ENCODE data around the gene ADAMTS17. TPM values are rescaled to one million over a fixed set of nuclear protein-coding genes. Genes with fewer than 3 reads are reported as not detected.

The ADAMTS17 gene
- total and polyA plus RNA-seq, 3 donors from 2014 or later, result 6.8 to 17.8 (median 12.4) TPM

DNA sequence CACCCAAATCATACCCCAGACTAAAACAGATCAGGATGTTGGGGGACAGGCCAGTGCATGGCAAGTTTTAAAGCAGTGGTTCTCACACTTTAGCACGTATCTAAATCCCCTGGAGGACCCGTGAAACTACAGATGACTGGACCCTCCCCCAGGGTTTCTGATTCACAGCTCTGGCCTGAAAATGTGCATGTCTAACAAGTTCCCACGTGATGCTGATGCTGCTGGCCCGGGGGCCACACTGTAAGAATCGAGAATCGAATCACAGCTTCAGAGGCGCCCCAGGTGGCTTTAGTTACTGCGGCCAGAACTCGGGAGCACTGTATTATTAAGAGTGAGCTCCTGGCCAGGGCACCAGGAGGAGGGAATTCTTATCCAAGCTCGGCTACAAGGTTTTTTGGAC lies 11.6 kb downstream of the ADAMTS17 start:
- no peaks in the 10 kb centered on the region for H3K27me3 ChIP-seq

GRCh38 chr15:100328796-100329195 lies 13.0 kb downstream of the ADAMTS17 start:
- H3K36me3 ChIP-seq (ENCODE audit: low read depth, missing control alignments), result no peaks in the 10 kb centered on the region
- H3K27ac ChIP-seq, result no peak overlapping the region
- intact Hi-C loops (cut with DNase I; ENCODE audit: low total_unique reads), result no loop called here
- H3K9me3 ChIP-seq, result no peaks in the 10 kb centered on the region
- no peak for TF ChIP-seq POLR2A (IDR thresholded peaks at IDR 0.05)
- TF ChIP-seq, protein P1, sequence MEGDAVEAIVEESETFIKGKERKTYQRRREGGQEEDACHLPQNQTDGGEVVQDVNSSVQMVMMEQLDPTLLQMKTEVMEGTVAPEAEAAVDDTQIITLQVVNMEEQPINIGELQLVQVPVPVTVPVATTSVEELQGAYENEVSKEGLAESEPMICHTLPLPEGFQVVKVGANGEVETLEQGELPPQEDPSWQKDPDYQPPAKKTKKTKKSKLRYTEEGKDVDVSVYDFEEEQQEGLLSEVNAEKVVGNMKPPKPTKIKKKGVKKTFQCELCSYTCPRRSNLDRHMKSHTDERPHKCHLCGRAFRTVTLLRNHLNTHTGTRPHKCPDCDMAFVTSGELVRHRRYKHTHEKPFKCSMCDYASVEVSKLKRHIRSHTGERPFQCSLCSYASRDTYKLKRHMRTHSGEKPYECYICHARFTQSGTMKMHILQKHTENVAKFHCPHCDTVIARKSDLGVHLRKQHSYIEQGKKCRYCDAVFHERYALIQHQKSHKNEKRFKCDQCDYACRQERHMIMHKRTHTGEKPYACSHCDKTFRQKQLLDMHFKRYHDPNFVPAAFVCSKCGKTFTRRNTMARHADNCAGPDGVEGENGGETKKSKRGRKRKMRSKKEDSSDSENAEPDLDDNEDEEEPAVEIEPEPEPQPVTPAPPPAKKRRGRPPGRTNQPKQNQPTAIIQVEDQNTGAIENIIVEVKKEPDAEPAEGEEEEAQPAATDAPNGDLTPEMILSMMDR (IDR thresholded peaks at IDR 0.05), result no peak
- H3K4me3 ChIP-seq, result no peak overlapping the region
- no peak for DNase-seq
- WGBS, 2 donors, result 75% methylated on average over 8 to 9 of the region's 9 CpGs
- no peaks in the 10 kb centered on the region for H3K4me1 ChIP-seq
- no peaks in the 10 kb centered on the region for H3K27me3 ChIP-seq

More for the DNA sequence above, 11.6 kb downstream of the ADAMTS17 start:
- 87 to 90% methylated on average over 10 of the region's 10 CpGs for WGBS, 2 donors
- intact Hi-C loops (cut with DNase I; ENCODE audit: low total_unique reads), result loop anchor here (10.0 kb wide), 1 partner anchor 375 kb away; no protein-coding TSS in a partner anchor
- Histone ChIP-seq H3K27ac (no peak overlapping the region), H3K36me3 (ENCODE audit: low read depth, missing control alignments) (no peaks in the 10 kb centered on the region), H3K9me3 (no peaks in the 10 kb centered on the region), H3K4me1 (no peaks in the 10 kb centered on the region), H3K4me3 (no peak overlapping the region)
- no peak for TF ChIP-seq POLR2A (IDR thresholded peaks at IDR 0.05)
- TF ChIP-seq, protein P1 (IDR thresholded peaks at IDR 0.05), result no peak
- no peak for DNase-seq

- no peak overlapping the region for H3K27ac ChIP-seq
- H3K4me1 ChIP-seq, result no peaks in the 10 kb centered on the region
- intact Hi-C loops (cut with DNase I; ENCODE audit: low total_unique reads), result no loop called here
- no peak overlapping the region for H3K4me3 ChIP-seq
- H3K9me3 ChIP-seq, result no peaks in the 10 kb centered on the region
- TF ChIP-seq, protein P1 (IDR thresholded peaks at IDR 0.05), result no peak
- no peak for TF ChIP-seq POLR2A (IDR thresholded peaks at IDR 0.05)
- WGBS, 2 donors, result 88 to 98% methylated on average over 4 of the region's 4 CpGs
- no peaks in the 10 kb centered on the region for H3K36me3 ChIP-seq (ENCODE audit: low read depth, missing control alignments)
- H3K27me3 ChIP-seq, result no peaks in the 10 kb centered on the region
- DNase-seq, result no peak
Observed at GRCh38 chr15:100318880-100319279, 22.9 kb downstream of the ADAMTS17 start.

GRCh38 chr15:100314809-100315400 lies 26.9 kb downstream of the ADAMTS17 start:
- intact Hi-C loops (cut with DNase I; ENCODE audit: low total_unique reads), result no loop called here
- 87 to 89% methylated on average over 16 of the region's 16 CpGs for WGBS, 2 donors
- TF ChIP-seq, protein P1 (IDR thresholded peaks at IDR 0.05), result no peak
- H3K4me3 ChIP-seq, result no peak overlapping the region
- no peaks in the 10 kb centered on the region for H3K36me3 ChIP-seq (ENCODE audit: low read depth, missing control alignments)
- H3K27me3 ChIP-seq, result no peaks in the 10 kb centered on the region
- no peak for DNase-seq
- no peak overlapping the region for H3K27ac ChIP-seq
- H3K4me1 ChIP-seq, result peaks cover 6% of the 10 kb centered on the region
- no peaks in the 10 kb centered on the region for H3K9me3 ChIP-seq

GRCh38 chr15:100311833-100312476 lies 29.8 kb downstream of the ADAMTS17 start:
- no peaks in the 10 kb centered on the region for H3K9me3 ChIP-seq
- TF ChIP-seq POLR2A (IDR thresholded peaks at IDR 0.05), result no peak
- TF ChIP-seq, protein P1 (IDR thresholded peaks at IDR 0.05), result no peak
- H3K4me3 ChIP-seq, result no peak overlapping the region
- peaks cover 6% of the 10 kb centered on the region for H3K4me1 ChIP-seq
- H3K36me3 ChIP-seq (ENCODE audit: low read depth, missing control alignments), result no peaks in the 10 kb centered on the region
- no peaks in the 10 kb centered on the region for H3K27me3 ChIP-seq
- no peak overlapping the region for H3K27ac ChIP-seq
- intact Hi-C loops (cut with DNase I; ENCODE audit: low total_unique reads), result no loop called here
- 71 to 75% methylated on average over 8 of the region's 8 CpGs for WGBS, 2 donors
- no peak for DNase-seq

All from testis (tissue), 3 donors.